ENCODE results near the gene PLAGL2. TPM values are rescaled to one million over a fixed set of nuclear protein-coding genes. Genes with fewer than 3 reads are reported as not detected.

The PLAGL2 gene
- total and polyA plus RNA-seq, 2 experiments from 2014 or later: 13.2 to 28.2 TPM

DNA sequence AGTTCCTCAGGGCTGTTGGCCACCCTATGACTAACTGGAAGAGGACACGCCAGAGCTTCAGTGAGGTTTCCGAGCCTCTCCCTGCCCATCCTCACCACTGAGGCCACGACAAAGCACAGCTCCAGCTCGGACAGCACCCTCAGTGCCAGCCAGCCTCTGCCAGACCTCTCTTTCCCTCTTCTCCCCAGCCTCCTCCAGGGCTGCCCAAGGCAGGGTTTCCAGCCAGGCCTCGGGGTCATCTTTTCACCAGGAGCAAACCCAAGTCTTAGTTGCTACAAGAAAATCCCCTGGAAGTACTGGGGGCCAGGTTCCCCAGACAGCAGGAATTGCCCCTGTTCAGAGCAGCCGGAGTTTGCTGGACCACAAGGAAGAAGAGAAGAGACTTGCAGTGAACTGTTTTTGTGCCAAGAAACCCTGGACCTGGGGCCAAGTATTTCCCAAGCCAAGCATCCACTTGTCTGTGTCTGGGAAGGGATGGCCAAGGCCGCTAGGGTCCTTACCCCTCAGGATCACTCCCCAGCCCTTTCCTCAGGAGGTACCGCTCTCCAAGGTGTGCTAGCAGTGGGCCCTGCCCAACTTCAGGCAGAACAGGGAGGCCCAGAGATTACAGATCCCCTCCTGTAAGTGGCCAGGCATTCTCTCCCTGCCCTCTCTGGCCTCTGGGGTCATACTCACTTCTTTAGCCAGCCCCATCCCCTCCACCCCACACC, 41.6 kb downstream of the PLAGL2 start:
- DNase-seq (ENCODE audit: low spot score): no peak
- no peak for TF ChIP-seq POLR2AphosphoS5 (IDR thresholded peaks at IDR 0.05; ENCODE audit: low read depth)
- TF ChIP-seq, protein P1, sequence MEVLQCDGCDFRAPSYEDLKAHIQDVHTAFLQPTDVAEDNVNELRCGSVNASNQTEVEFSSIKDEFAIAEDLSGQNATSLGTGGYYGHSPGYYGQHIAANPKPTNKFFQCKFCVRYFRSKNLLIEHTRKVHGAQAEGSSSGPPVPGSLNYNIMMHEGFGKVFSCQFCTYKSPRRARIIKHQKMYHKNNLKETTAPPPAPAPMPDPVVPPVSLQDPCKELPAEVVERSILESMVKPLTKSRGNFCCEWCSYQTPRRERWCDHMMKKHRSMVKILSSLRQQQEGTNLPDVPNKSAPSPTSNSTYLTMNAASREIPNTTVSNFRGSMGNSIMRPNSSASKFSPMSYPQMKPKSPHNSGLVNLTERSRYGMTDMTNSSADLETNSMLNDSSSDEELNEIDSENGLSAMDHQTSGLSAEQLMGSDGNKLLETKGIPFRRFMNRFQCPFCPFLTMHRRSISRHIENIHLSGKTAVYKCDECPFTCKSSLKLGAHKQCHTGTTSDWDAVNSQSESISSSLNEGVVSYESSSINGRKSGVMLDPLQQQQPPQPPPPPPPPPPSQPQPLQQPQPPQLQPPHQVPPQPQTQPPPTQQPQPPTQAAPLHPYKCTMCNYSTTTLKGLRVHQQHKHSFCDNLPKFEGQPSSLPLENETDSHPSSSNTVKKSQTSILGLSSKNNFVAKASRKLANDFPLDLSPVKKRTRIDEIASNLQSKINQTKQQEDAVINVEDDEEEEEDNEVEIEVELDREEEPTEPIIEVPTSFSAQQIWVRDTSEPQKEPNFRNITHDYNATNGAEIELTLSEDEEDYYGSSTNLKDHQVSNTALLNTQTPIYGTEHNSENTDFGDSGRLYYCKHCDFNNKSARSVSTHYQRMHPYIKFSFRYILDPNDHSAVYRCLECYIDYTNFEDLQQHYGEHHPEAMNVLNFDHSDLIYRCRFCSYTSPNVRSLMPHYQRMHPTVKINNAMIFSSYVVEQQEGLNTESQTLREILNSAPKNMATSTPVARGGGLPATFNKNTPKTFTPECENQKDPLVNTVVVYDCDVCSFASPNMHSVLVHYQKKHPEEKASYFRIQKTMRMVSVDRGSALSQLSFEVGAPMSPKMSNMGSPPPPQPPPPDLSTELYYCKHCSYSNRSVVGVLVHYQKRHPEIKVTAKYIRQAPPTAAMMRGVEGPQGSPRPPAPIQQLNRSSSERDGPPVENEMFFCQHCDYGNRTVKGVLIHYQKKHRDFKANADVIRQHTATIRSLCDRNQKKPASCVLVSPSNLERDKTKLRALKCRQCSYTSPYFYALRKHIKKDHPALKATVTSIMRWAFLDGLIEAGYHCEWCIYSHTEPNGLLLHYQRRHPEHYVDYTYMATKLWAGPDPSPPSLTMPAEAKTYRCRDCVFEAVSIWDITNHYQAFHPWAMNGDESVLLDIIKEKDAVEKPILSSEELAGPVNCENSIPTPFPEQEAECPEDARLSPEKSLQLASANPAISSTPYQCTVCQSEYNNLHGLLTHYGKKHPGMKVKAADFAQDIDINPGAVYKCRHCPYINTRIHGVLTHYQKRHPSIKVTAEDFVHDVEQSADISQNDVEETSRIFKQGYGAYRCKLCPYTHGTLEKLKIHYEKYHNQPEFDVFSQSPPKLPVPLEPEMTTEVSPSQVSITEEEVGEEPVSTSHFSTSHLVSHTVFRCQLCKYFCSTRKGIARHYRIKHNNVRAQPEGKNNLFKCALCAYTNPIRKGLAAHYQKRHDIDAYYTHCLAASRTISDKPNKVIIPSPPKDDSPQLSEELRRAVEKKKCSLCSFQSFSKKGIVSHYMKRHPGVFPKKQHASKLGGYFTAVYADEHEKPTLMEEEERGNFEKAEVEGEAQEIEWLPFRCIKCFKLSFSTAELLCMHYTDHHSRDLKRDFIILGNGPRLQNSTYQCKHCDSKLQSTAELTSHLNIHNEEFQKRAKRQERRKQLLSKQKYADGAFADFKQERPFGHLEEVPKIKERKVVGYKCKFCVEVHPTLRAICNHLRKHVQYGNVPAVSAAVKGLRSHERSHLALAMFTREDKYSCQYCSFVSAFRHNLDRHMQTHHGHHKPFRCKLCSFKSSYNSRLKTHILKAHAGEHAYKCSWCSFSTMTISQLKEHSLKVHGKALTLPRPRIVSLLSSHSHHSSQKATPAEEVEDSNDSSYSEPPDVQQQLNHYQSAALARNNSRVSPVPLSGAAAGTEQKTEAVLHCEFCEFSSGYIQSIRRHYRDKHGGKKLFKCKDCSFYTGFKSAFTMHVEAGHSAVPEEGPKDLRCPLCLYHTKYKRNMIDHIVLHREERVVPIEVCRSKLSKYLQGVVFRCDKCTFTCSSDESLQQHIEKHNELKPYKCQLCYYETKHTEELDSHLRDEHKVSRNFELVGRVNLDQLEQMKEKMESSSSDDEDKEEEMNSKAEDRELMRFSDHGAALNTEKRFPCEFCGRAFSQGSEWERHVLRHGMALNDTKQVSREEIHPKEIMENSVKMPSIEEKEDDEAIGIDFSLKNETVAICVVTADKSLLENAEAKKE (CRISPR knock-in tag; IDR thresholded peaks at IDR 0.05): no peak
- TF ChIP-seq CREB1 (CRISPR knock-in tag; IDR thresholded peaks at IDR 0.05; ENCODE audit: low read depth): no peak
- TF ChIP-seq, protein P2, sequence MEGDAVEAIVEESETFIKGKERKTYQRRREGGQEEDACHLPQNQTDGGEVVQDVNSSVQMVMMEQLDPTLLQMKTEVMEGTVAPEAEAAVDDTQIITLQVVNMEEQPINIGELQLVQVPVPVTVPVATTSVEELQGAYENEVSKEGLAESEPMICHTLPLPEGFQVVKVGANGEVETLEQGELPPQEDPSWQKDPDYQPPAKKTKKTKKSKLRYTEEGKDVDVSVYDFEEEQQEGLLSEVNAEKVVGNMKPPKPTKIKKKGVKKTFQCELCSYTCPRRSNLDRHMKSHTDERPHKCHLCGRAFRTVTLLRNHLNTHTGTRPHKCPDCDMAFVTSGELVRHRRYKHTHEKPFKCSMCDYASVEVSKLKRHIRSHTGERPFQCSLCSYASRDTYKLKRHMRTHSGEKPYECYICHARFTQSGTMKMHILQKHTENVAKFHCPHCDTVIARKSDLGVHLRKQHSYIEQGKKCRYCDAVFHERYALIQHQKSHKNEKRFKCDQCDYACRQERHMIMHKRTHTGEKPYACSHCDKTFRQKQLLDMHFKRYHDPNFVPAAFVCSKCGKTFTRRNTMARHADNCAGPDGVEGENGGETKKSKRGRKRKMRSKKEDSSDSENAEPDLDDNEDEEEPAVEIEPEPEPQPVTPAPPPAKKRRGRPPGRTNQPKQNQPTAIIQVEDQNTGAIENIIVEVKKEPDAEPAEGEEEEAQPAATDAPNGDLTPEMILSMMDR (conservative IDR thresholded peaks at IDR 0.05; ENCODE audit: low read depth in 2 of 2): no peak
- no peak for TF ChIP-seq STAT1 (IDR thresholded peaks at IDR 0.05; ENCODE audit: unreplicated experiment)
- no peak for TF ChIP-seq EZH2phosphoT487 (IDR thresholded peaks at IDR 0.05; ENCODE audit: unreplicated experiment)
- TF ChIP-seq JUNB (IDR thresholded peaks at IDR 0.05; ENCODE audit: unreplicated experiment): no peak
- TF ChIP-seq, protein P3, sequence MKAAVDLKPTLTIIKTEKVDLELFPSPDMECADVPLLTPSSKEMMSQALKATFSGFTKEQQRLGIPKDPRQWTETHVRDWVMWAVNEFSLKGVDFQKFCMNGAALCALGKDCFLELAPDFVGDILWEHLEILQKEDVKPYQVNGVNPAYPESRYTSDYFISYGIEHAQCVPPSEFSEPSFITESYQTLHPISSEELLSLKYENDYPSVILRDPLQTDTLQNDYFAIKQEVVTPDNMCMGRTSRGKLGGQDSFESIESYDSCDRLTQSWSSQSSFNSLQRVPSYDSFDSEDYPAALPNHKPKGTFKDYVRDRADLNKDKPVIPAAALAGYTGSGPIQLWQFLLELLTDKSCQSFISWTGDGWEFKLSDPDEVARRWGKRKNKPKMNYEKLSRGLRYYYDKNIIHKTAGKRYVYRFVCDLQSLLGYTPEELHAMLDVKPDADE (IDR thresholded peaks at IDR 0.05): no peak
- TF ChIP-seq, protein P4, sequence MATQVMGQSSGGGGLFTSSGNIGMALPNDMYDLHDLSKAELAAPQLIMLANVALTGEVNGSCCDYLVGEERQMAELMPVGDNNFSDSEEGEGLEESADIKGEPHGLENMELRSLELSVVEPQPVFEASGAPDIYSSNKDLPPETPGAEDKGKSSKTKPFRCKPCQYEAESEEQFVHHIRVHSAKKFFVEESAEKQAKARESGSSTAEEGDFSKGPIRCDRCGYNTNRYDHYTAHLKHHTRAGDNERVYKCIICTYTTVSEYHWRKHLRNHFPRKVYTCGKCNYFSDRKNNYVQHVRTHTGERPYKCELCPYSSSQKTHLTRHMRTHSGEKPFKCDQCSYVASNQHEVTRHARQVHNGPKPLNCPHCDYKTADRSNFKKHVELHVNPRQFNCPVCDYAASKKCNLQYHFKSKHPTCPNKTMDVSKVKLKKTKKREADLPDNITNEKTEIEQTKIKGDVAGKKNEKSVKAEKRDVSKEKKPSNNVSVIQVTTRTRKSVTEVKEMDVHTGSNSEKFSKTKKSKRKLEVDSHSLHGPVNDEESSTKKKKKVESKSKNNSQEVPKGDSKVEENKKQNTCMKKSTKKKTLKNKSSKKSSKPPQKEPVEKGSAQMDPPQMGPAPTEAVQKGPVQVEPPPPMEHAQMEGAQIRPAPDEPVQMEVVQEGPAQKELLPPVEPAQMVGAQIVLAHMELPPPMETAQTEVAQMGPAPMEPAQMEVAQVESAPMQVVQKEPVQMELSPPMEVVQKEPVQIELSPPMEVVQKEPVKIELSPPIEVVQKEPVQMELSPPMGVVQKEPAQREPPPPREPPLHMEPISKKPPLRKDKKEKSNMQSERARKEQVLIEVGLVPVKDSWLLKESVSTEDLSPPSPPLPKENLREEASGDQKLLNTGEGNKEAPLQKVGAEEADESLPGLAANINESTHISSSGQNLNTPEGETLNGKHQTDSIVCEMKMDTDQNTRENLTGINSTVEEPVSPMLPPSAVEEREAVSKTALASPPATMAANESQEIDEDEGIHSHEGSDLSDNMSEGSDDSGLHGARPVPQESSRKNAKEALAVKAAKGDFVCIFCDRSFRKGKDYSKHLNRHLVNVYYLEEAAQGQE (IDR thresholded peaks at IDR 0.05; ENCODE audit: unreplicated experiment): no peak
- TF ChIP-seq ZNF114 (CRISPR knock-in tag; IDR thresholded peaks at IDR 0.05): no peak
- no peak for TF ChIP-seq ZNF331 (CRISPR knock-in tag; IDR thresholded peaks at IDR 0.05; ENCODE audit: low read depth)
- no peak for TF ChIP-seq NANOG (IDR thresholded peaks at IDR 0.05; ENCODE audit: borderline replicate concordance)

More for the DNA sequence above, 41.6 kb downstream of the PLAGL2 start:
- no peaks in the 10 kb centered on the region for H3K79me2 ChIP-seq (replicated peaks; ENCODE audit: insufficient read depth)
- peaks cover 5% of the 10 kb centered on the region; the same call in 1 of the 2 replicates for H3K4me1 ChIP-seq (ENCODE audit: insufficient read depth)
- no peak overlapping the region for H2AFZ ChIP-seq
- H3K4me3 ChIP-seq: no peak overlapping the region
- no peak overlapping the region for H3K4me3 Mint-ChIP-seq
- H3K27me3 ChIP-seq (ENCODE audit: insufficient read depth): no peaks in the 10 kb centered on the region
- no peak for ATAC-seq
- peaks cover 14% of the 10 kb centered on the region; the same call in 1 of the 2 replicates for H4K20me1 ChIP-seq (replicated peaks; ENCODE audit: insufficient read depth)
- H3F3A ChIP-seq (replicated peaks; ENCODE audit: low read depth): 0 out of 2 replicates have a peak, but pooled peaks cover 8% of the 10 kb centered on the region
- H3K9me3 Mint-ChIP-seq: no peaks in the 10 kb centered on the region
- peaks cover 24% of the 10 kb centered on the region for H3K36me3 ChIP-seq (ENCODE audit: insufficient read depth)
- no peak overlapping the region for H3K27ac Mint-ChIP-seq
- H3K4me2 ChIP-seq: no peak overlapping the region
- peaks cover 3% of the 10 kb centered on the region for H3K27me3 Mint-ChIP-seq (ENCODE audit: insufficient read depth, low read depth, poor library complexity)
- no peaks in the 10 kb centered on the region for H3K9me2 ChIP-seq (ENCODE audit: insufficient read depth)
- H3K27ac ChIP-seq (ENCODE audit: low read depth): no peak overlapping the region
- H3K4me1 Mint-ChIP-seq: peaks cover 11% of the 10 kb centered on the region
- peaks cover 51% of the 10 kb centered on the region for H3K36me3 Mint-ChIP-seq (ENCODE audit: low read depth)

Data from GM23338 (cell line).